ENCODE data around the gene CACNB2. TPM values are rescaled to one million over a fixed set of nuclear protein-coding genes. Genes with fewer than 3 reads are reported as not detected.

CACNB2 gene
- total and polyA plus RNA-seq, 4 donors, result 0.38 to 3.1 (median 0.83) TPM

GRCh38 chr10:18236756-18237155, 96.5 kb downstream of the CACNB2 start:
- TF ChIP-seq HNF4A (conservative IDR thresholded peaks at IDR 0.05) (no peak), SP1 (IDR thresholded peaks at IDR 0.05) (no peak), NR2F2 (IDR thresholded peaks at IDR 0.05) (no peak), JUND (IDR thresholded peaks at IDR 0.05) (no peak), CTCF (IDR thresholded peaks at IDR 0.05; ENCODE audit: low read depth, low read length, missing input control) (no peak), EGR1 (IDR thresholded peaks at IDR 0.05; ENCODE audit: low read depth in 2 of 2) (no peak), FOXA1 (IDR thresholded peaks at IDR 0.05) (no peak), MAX (IDR thresholded peaks at IDR 0.05) (no peak), TAF1 (conservative IDR thresholded peaks at IDR 0.05) (no peak), GABPA (IDR thresholded peaks at IDR 0.05 in 1 of 2, conservative IDR thresholded peaks at IDR 0.05 in 1 of 2) (no peak), FOXA2 (IDR thresholded peaks at IDR 0.05) (no peak), REST (IDR thresholded peaks at IDR 0.05) (no peak), ATF3 (IDR thresholded peaks at IDR 0.05) (no peak), YY1 (IDR thresholded peaks at IDR 0.05) (no peak), RAD21 (IDR thresholded peaks at IDR 0.05) (no peak), HNF4G (IDR thresholded peaks at IDR 0.05) (no peak), ZBTB33 (IDR thresholded peaks at IDR 0.05) (no peak), RXRA (IDR thresholded peaks at IDR 0.05) (no peak)

More at GRCh38 chr10:18236756-18237155, 96.5 kb downstream of the CACNB2 start:
- no peak overlapping the region for H3K9ac ChIP-seq (ENCODE audit: low read depth in 1 of 2, low read length in 2 of 2)
- H3K27ac ChIP-seq (ENCODE audit: low read depth in 1 of 2, low read length in 2 of 2), result no peak overlapping the region
- WGBS, result 75% methylated on average over 3 of the region's 3 CpGs
- H3K4me1 ChIP-seq (ENCODE audit: control insufficient read depth in 4 of 4, insufficient read depth in 4 of 4, low read length in 3 of 4), result peaks cover 0 to 6% (median 0%) of the 10 kb centered on the region in 4 donors
- H3K36me3 ChIP-seq (ENCODE audit: control insufficient read depth in 4 of 4, insufficient read depth in 3 of 4, low read depth in 1 of 4, low read length in 3 of 4), result no peaks in the 10 kb centered on the region
- H3K9me3 ChIP-seq (ENCODE audit: control insufficient read depth in 4 of 4, low read length in 3 of 4), result no peaks in the 10 kb centered on the region
- H3K4me3 ChIP-seq (ENCODE audit: low read depth in 1 of 3, low read length in 3 of 3), result no peak overlapping the region
- H3K27me3 ChIP-seq (ENCODE audit: control insufficient read depth in 4 of 4, insufficient read depth in 4 of 4, low read length in 3 of 4), result no peaks in the 10 kb centered on the region
- no peak for DNase-seq (ENCODE audit: low spot score)

Measured in liver (tissue), 9 donors.